NOMO-1 treated with DMSO at 0.1 percent for 48 hours (cell line): ENCODE data around the gene ACBD6.
"Not testable (repeated sequence)": the region's sequence is repeated elsewhere in the genome, so short reads cannot be mapped to it uniquely, and the experiment has no call there.

Experiments
- DNase-seq: peaks from one replicate; lab custom pipeline; 2025; ENCODE audit not compliant: unreplicated experiment; lab: John Stamatoyannopoulos, UW

ACBD6 gene

GRCh38 chr1:180494370-180494769 lies 8.0 kb downstream of the ACBD6 start:
- DNase-seq: peak; percentile 13

- DNase-seq: no peak
Measured at GRCh38 chr1:180489976-180490375, 12.4 kb downstream of the ACBD6 start.

GRCh38 chr1:180489313-180489712 lies 13.1 kb downstream of the ACBD6 start:
- no peak for DNase-seq

GRCh38 chr1:180488661-180489060 lies 13.7 kb downstream of the ACBD6 start:
- no peak for DNase-seq

- DNase-seq: no peak
Measured at GRCh38 chr1:180486092-180486491, 16.3 kb downstream of the ACBD6 start.

GRCh38 chr1:180484490-180484889 lies 17.9 kb downstream of the ACBD6 start:
- no peak for DNase-seq

- DNase-seq: peak; percentile 57
Measured at GRCh38 chr1:180482425-180483275, 19.7 kb downstream of the ACBD6 start.

GRCh38 chr1:180470031-180470430 lies 32.3 kb downstream of the ACBD6 start:
- DNase-seq: no peak

- DNase-seq: no peak
Measured at GRCh38 chr1:180468311-180468710, 34.1 kb downstream of the ACBD6 start.

GRCh38 chr1:180462102-180462501 lies 40.3 kb downstream of the ACBD6 start:
- no peak for DNase-seq

GRCh38 chr1:180461682-180462081 lies 40.7 kb downstream of the ACBD6 start:
- not testable (repeated sequence) for DNase-seq

- DNase-seq: no peak
Measured at GRCh38 chr1:180458807-180459206, 43.6 kb downstream of the ACBD6 start.

GRCh38 chr1:180456191-180456590 lies 46.2 kb downstream of the ACBD6 start:
- DNase-seq: no peak

GRCh38 chr1:180451504-180451903 lies 50.9 kb downstream of the ACBD6 start:
- DNase-seq: no peak

- DNase-seq: no peak
Measured at GRCh38 chr1:180444522-180444921, 57.9 kb downstream of the ACBD6 start.

- DNase-seq: no peak
Measured at GRCh38 chr1:180440335-180440734, 62.0 kb downstream of the ACBD6 start.

- DNase-seq: no peak
Measured at GRCh38 chr1:180435566-180435965, 66.8 kb downstream of the ACBD6 start.

- DNase-seq: no peak
Measured at GRCh38 chr1:180433873-180434272, 68.5 kb downstream of the ACBD6 start.

GRCh38 chr1:180431683-180432082 lies 70.7 kb downstream of the ACBD6 start:
- no peak for DNase-seq

- peak; percentile 92 for DNase-seq
Measured at GRCh38 chr1:180428782-180429695, 73.3 kb downstream of the ACBD6 start.

GRCh38 chr1:180425952-180426351 lies 76.4 kb downstream of the ACBD6 start:
- no peak for DNase-seq
